Stimulated activated CD4-positive, alpha-beta T cell treated with anti-CD3 and anti-CD28 coated beads, TNF-alpha, amount 100 ng/mL, for 4 hours (primary cell): Measurements from ENCODE around the gene SCLY.

Experiments used
- DNase-seq, 3 experiments: peaks; one replicate each; pipeline ENCODE4 v3.0.0-alpha.2; 2020; ENCODE audit warnings: low read depth in 3 of 3

SCLY gene

GRCh38 chr2:238069877-238070276 lies 9.1 kb downstream of the SCLY start:
- DNase-seq, result no peak

GRCh38 chr2:238075397-238075796 lies 14.6 kb downstream of the SCLY start:
- DNase-seq, result no peak

GRCh38 chr2:238077292-238077691 lies 16.5 kb downstream of the SCLY start:
- no peak for DNase-seq

GRCh38 chr2:238079874-238080327 lies 19.1 kb downstream of the SCLY start:
- DNase-seq, result no peak

- DNase-seq, result no peak
These were observed 19.7 kb downstream of the SCLY start for GRCh38 chr2:238080518-238080917.

GRCh38 chr2:238081150-238081549 lies 20.3 kb downstream of the SCLY start:
- no peak for DNase-seq

GRCh38 chr2:238081561-238081960 lies 20.8 kb downstream of the SCLY start:
- DNase-seq, result no peak

GRCh38 chr2:238082151-238082550 lies 21.4 kb downstream of the SCLY start:
- DNase-seq, result no peak

GRCh38 chr2:238082827-238083226 lies 22.0 kb downstream of the SCLY start:
- DNase-seq, result no peak

- DNase-seq, result no peak
These were observed 23.1 kb downstream of the SCLY start for GRCh38 chr2:238083919-238084318.

GRCh38 chr2:238084761-238085160 lies 24.0 kb downstream of the SCLY start:
- no peak for DNase-seq

GRCh38 chr2:238085899-238086298 lies 25.1 kb downstream of the SCLY start:
- DNase-seq, result no peak

GRCh38 chr2:238087211-238087610 lies 26.4 kb downstream of the SCLY start:
- no peak for DNase-seq

- DNase-seq, result no peak
These were observed 30.1 kb downstream of the SCLY start for GRCh38 chr2:238090887-238091286.

- DNase-seq, result no peak
These were observed 30.7 kb downstream of the SCLY start for GRCh38 chr2:238091436-238092060.

GRCh38 chr2:238092486-238093035 lies 31.8 kb downstream of the SCLY start:
- no peak for DNase-seq

GRCh38 chr2:238093181-238094140 lies 32.7 kb downstream of the SCLY start:
- DNase-seq, result no peak

GRCh38 chr2:238094438-238095022 lies 33.7 kb downstream of the SCLY start:
- no peak for DNase-seq

GRCh38 chr2:238095143-238095542 lies 34.3 kb downstream of the SCLY start:
- no peak for DNase-seq

- no peak for DNase-seq
These were observed 35.7 kb downstream of the SCLY start for GRCh38 chr2:238096311-238097011.

- DNase-seq, result no peak
These were observed 36.6 kb downstream of the SCLY start for GRCh38 chr2:238097201-238097987.
